Stimulated activated CD4-positive, alpha-beta T cell treated with anti-CD3 and anti-CD28 coated beads, Interleukin-1b, Interleukin-23, amount 100 ng/mL, for 1 hour (primary cell): ENCODE results near the gene ADAM10.

Experiments used
- DNase-seq, 2 donors: peaks; one replicate each; pipeline ENCODE4 v3.0.0-alpha.2; 2020; ENCODE audit warnings: low read depth in 2 of 2

The ADAM10 gene

DNA sequence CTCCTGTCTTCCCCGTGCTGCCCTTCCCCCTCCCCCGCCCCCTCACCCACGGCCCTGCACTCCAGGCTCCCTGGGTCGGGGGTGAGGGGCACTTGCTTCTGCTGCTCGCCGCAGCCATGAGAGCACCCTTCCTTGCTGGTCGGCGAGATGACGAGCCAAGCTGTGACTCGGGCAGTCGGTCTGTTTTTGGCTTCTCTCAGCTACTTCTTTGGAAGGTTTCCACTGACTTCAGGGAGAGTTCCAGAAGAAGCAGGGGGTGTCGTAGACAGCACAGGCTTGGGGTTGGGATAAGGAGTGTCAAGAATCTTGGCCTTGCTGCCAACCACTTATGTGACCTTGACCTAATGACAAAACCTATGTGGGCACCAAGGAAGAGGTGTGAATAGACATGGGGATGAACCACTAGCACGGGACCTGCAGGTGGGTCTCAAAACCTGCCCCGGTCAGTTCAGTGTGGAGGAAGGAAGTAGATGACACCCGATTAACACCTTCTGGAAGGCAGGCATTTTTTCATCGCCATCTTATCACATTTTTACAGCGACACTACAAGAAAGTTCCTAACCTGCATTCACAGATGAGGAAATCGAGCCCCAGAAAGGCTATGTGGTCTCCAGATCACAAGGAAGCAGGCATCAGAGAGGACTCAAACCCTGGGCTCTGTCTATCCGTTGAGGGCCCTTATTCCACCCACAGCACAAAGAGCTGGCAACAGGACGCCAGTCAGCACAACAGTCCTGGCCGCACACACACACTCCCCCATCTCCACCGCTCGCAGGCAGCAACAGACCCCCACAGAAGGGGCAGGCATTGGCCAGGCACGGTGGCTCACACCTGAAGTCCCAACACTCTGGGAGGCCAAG, 196.8 kb downstream of the ADAM10 start:
- no peak for DNase-seq

DNA sequence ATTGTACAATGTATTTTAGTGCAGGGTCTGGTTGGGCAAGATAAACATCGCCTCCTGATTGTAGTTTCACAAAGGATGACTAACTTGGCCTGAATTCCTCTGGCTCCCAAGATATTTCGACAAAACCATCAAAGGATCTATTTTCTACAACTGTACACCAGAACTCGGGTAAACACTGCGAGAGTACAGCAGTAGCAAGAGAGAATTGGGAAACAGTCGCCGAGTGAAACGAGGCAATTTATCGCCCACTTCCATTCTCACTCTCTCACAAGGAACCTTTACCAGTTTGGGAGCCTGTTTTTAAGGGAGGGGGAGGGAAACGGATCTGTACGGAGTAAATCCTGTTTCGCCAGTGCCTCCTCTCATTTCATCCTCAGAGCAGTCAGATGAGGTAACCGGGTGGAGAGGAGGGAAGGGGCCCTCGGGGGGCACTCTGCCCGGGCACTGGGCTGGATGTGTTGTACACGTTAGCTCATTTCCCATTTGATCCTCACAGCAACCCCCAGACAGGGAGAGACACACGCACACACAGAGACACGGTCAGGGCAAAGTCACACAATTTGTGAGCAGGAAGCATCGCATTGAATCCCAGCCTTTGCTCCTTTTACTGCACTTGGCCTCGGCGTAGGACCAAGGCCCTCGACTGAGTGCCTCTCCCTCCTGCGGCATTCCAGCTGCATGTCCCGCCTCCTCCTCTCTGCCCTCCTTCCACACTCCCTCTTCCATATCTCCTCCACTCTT, 197.6 kb downstream of the ADAM10 start:
- DNase-seq, result no peak

DNA sequence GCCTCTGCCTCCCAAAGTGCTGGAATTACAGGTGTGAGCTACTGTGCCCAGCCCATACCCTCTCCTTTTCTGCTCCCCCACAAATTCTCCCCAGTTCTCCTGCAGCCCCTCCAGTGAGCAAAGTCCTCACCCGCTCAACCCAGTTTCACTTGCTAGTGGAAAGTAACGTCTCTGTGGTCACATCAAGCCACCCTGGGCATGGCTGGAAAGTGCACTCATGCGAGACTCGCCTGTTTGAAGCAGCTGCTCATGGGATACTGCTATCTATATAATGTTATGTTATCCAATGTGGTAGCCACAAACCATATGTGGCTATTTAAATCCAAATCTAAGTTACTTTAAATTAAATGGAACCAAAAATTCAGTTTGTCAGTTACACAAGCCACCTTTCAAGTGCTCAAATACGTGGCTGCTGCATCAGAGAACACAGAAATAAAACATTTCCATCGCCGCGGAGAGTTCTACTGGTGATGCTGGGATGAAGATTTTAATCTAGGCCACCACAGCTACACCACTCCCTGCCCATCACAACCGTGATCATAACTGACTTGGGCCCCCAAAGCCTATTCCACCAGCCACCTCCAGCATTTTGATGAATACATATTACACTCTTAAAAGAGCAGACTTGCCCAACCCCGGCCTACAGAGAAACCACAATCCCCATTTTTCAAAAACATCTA, 198.3 kb downstream of the ADAM10 start:
- DNase-seq, result no peak

DNA sequence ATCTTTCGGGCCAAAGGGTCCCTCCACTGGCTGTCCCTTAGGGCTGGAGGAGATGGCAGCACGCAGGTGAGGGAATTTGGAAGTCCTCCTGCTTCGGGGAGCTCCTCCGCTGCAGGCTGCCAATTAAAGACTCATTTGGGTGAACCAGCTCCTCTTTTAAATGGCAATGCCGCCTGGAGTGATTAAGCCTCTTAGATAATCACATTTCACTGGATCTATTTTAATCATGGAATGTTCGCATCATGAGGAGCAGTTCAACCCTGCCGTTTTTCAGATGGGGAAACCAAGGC, 199.8 kb downstream of the ADAM10 start:
- no peak for DNase-seq

DNA sequence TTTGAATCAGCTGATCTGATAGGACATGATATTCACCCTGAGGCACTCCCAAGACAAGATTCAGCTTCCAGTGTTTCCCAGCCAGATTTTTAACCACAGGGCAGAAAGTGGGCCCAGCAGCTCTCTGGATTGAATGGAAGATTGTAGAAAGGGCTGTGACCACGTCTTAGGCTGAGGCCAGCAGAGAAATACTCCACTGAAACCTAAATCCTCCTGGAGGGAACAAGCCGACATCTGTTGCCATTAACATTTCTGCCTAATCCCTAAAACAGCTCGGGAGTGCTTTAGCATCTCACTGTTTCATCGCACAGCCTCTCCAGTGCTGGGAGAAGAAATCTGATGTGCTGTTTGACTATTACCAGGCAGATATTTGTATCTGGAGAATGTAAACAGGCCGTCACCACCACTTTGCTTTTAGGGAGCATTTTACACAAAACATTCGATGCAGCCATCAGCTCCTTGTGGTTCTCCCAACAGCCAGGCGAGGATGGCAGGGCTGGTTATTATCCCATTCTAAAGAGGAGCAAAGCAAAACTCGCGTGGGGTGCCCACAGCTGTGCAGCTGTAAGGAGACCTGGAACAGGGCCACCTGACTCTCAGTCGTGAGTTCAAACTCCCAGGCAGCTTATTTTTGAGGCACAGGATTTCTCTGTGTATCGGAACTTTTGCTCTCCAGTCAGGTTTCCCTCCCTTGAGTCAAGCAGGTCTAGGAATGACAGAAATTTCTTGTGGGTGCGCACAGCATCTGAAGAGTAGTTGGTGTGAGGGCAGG, 200.3 kb downstream of the ADAM10 start:
- no peak for DNase-seq

DNA sequence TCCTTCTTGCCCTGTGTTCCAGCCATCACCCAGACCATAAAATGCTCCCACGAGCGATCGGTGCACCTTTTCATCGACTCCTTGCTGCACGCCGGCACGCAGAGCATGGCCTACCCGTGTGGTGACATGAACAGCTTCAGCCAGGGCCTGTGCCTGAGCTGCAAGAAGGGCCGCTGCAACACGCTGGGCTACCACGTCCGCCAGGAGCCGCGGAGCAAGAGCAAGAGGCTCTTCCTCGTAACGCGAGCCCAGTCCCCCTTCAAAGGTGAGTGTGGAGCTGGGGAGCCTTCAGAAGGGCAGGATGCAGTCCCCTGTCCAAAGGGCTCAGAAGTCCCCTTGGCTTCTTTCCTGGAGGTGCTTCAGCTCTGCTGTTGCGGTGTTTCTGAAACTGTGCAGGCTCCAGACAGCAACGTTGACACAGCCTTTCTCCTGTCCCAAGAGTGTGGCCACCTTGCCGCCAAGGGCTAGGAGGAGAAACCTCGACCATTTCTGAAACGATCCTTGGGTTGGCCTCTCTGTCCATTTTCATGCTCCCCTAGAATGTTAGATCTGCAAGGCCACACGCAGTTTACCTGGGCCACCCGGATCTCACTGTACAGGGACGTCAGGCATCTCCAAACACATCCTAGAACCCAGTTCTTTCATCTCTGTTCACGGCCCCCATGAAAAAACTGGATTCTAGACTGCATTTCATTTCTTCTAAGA, 201.0 kb downstream of the ADAM10 start:
- no peak for DNase-seq

DNA sequence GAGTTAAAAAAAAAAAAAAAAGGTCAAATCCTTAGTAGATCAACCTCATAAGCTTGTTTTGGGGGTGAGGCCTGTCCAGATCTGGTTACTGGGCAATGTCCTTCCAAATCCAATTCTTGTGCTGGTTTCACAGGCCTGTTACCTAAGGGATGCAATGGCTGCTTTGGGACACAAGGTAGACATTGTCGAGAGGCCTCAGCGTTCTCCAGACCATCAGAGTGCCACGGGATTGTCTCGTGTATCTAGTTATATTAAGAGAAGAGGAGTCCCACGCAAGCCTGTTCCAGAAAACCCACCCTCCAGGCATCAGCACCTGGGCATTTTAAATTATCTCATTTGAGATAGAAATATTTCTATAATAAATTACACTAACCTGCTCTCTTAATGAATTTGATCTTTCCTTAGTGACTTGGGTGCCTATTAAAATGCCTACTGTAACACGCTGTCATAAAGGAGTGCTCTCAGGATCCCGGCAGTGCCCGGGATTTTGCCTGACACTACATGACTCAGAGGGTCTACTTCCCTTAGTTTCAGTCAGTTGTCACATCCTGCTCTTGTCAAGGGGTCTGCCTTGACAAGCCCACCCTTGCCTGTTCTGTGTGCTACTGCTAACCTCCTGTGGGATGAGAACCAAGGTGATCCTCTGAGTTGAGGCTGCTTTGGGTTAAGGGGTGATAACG, 201.7 kb downstream of the ADAM10 start:
- no peak for DNase-seq

DNA sequence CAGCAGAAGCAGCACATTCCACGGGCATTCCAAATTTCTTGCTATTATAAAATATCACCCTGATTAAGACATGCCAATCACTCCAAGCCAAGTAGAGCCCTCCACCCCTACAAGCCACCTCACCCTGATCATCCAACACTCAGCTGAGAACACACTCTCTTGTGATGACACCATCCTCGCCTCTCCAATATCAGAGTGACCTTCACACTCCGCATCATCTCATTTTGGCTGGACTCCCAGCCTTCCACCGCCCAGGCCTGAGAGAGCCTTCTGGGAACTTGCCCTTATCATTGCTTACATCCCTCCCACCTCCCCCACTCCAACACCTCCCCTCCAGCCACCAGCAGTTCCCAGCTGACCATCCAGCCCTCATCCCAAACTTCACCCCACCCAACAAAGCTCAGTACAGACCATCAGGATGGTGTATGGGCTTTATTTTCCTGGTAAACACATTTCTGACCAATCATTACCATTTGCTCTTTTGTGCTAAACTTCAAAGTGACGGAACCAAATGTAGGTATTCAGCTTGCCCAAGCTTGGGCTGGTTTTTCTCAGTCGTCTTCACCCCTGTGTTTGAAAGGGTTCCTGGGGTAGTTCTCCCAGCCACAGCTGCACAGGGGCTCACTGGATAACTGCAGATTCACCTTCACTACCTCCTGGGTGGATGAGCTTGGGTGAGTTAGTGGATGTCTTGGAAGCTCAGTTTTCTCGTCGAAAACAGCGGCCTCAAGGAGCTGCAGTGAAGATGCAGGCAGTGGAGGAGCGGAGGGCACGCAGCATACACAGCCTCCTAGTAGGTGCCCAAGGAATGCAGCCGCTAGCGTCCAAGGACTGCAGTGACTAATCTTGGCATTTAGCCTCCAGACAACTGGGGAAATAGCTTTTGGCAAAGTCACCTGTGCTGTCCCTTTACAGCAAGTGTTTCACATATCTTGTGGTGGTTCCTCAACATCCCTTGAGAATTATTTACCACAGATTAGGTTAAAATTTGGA, 202.6 kb downstream of the ADAM10 start:
- no peak for DNase-seq

DNA sequence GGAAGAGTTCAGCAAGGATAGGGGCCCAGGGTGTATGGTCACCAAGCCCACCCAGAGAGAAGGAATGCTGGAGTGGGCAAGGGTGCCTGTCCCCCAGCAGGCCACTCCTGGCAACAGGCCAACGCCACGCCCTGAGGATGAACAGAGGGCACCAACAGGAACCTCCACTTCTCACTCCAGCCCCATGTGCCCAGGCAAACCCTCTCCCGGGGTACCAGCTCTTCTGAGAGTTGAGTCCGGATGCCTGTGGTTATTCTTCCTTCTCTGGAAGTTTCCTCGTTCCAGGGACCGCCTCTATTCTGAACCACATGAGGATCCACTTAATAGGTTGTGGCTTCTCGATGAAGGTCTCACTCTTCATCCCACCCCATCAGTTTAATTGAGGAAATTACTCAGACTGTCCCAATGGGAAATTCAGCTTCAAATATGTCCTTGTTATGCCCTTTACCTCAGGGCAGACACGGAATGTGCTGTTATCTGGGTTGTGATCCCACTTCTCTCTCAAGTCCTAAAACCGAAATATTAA, 203.4 kb downstream of the ADAM10 start:
- no peak for DNase-seq

DNA sequence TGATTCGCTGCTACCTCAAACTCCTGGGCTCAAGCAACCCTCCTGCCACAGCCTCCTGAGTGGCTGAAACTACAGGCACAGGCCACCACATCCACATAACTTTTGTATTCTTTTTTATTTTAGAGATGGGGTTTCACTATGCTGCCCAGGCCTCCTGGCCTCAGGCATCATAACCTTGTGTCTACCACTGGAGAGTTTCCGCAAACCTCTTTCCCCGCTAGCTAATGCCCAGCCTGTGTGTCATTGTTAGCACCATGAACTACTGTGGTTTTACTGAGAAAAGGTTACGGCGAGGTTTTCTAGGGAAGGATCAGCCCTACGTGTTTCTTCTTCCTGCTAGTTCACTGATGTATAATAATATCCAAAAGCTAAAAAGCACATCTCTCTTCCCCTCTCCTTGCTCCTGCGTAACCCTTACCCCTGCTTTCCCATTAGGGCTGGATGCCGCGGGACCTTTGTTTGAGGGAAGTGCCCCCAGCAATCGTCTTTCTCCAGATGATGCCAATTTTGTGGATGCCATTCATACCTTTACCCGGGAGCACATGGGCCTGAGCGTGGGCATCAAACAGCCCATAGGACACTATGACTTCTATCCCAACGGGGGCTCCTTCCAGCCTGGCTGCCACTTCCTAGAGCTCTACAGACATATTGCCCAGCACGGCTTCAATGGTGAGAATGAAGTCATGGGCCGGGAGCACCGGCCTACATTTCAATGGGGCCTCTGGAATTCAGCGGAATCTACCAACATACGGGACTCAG, 204.0 kb downstream of the ADAM10 start:
- DNase-seq, result no peak

DNA sequence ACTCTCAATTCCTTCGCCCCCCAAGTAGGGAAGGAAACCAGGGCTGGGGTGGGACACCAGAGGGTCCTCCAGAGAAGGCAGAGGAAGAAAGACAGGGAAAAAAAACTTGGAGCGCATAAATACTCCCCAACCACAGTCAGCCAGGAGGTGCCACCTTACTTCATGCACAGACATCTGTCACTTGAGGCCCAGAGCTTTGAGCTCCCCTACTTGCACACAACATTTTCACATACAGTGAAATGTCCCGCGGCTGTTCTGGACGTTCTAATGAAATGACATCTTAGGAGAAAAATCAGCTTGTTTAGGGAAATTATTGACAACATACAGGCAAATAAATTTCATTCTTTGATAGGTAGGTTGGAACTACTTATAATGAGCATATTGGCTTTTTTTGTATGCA, 204.8 kb downstream of the ADAM10 start:
- DNase-seq, result no peak

DNA sequence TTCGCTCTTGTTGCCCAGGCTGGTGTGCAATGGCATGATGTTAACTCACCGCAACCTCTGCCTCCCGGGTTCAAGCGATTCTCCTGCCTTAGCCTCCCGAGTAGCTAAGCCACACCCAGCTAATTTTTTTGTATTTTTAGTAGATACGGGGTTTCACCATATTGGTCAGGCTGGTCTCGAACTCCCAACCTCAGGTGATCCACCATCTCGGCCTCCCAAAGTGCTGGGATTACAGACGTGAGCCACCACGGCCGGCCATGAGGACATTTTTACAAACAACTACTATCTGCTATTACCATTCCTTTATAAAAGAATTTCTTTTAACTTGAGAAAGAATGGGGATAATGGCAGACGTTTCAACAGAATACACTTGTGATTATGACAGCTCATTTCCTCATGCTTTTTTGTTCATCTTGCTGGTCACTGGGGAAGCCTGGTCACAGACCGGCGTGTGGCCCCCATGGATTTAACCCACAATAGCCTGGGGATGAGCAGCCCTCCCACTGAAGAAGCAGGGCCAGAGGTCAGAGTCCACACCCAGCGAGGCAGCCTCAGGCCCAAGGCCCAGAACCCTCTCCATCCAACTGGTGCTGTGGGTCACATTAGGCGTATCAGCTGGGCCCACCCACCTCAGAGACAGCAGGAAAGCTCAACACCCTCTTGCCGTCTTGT, 205.7 kb downstream of the ADAM10 start:
- DNase-seq, result no peak

DNA sequence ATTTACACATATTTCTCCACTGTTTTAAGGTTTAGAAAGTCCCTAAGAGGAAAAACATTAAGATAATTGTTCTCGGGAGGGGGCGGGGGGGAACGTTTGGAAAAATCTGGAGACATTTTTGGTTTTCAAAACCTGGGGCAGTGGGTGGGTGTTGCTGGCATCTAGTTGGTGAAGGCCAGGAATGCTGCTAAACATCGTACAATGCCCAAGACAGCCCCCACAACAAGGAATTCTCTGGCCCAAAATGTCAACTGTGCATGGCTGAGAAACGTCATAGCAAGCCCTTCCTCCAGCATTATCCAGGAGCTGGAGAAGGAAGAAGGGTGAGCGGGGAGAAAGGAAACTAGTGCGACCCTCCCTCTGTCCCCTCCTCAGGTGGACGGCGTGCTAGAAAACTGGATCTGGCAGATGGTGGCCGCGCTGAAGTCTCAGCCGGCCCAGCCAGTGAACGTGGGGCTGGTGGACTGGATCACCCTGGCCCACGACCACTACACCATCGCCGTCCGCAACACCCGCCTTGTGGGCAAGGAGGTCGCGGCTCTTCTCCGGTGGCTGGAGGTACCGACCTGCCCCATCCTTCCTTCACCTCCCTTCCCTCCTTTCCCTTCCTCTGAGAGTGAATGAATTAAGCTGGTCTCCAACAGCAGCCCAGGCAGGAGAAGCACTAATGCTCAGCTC, 208.0 kb downstream of the ADAM10 start:
- no peak for DNase-seq

DNA sequence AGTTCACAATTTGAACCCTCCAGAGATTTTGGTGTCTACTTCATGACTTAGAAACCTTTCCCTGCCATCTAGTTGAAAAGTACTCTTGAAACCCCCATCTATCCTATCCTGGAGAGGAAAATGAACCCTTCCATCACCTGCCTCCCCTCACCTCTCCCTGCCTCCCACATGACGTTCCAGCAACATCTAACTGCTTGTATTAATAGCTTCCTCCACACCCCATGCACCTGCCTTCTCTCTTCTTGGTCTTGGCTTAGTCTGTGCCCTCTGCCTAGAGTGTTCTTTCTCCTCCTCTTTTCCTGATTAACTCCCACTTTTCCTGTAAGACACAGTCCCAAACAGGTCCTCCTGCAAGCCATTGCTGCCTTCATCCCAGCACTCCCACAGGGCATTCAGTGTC, 210.0 kb downstream of the ADAM10 start:
- no peak for DNase-seq

DNA sequence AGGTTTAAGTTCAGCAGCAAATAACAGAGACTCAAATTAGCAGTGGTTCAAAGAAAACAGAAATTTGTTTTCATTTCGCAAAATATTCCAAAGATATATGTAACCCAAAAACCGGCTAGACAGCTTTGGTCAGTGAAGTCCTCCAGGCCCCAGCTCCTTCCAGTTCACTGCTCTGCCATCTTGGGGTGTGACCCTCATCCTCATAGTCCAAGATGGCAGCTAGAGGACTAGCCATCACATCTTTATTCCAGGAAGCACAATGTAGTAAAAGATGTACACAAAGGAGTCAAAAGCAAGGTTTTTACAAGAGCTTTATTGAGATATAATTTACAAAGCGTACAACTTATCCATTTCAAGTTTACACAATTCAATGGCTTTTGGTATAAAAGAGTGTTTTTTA, 210.6 kb downstream of the ADAM10 start:
- DNase-seq, result no peak
